GM18511 (cell line): Measurements from ENCODE around the gene DHX40.
"Not testable (repeated sequence)": the region's sequence is repeated elsewhere in the genome, so short reads cannot be mapped to it uniquely, and the experiment has no call there.

ENCODE experiments used
- ATAC-seq: cut with Tn5 transposase; IDR thresholded peaks from one replicate; pipeline ENCODE4 v1.9.1; 2021; ENCODE audit warnings: mild to moderate bottlenecking, moderate library complexity; ENCODE audit not compliant: unreplicated experiment

Gene DHX40, protein sequence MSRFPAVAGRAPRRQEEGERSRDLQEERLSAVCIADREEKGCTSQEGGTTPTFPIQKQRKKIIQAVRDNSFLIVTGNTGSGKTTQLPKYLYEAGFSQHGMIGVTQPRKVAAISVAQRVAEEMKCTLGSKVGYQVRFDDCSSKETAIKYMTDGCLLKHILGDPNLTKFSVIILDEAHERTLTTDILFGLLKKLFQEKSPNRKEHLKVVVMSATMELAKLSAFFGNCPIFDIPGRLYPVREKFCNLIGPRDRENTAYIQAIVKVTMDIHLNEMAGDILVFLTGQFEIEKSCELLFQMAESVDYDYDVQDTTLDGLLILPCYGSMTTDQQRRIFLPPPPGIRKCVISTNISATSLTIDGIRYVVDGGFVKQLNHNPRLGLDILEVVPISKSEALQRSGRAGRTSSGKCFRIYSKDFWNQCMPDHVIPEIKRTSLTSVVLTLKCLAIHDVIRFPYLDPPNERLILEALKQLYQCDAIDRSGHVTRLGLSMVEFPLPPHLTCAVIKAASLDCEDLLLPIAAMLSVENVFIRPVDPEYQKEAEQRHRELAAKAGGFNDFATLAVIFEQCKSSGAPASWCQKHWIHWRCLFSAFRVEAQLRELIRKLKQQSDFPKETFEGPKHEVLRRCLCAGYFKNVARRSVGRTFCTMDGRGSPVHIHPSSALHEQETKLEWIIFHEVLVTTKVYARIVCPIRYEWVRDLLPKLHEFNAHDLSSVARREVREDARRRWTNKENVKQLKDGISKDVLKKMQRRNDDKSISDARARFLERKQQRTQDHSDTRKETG

DNA sequence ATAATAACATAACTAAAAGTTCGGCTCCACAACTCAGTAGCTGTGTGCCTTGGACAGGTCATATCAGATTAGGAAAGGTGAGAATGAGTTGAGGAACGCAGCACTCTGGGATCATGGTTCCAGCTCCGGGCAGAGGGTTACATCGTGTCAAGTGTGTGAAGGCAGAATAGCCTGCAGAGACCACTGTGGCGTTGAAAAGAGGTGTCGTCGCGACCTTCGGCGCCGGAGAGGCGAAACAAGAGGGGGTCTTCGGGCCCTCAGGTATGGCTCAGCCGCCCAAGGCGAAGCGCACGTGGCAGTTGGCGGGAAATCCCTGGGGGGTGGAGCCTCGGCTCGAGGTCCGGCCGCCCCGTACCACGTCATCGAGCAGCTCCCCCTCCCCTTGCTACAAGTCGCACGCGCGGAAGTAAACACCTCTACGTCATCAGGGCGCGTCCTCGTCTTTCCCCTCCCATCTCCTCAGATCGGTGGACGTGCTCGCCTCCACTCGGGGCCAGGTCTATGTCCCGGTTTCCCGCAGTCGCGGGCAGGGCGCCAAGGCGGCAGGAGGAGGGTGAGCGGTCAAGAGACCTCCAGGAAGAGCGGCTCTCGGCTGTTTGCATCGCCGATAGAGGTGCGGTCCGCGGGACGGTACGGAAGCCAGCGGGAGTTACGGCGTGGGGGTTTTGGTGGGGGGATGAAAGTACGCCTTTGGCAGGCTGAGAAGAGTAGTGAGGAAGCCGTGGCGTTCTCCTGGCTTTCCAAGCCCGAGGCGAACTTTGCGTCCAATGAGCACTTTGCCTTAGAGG, at the start of gene DHX40:
Gene DHX40, plus strand, starts transcription at position 440 of the 788 bp plus-strand sequence. Its CDS starts 62 bp downstream, at position 502.
- peak; percentile 81 for ATAC-seq

GRCh38 chr17:59516451-59516850, 49.0 kb upstream of the DHX40 start:
- ATAC-seq, result no peak

DNA sequence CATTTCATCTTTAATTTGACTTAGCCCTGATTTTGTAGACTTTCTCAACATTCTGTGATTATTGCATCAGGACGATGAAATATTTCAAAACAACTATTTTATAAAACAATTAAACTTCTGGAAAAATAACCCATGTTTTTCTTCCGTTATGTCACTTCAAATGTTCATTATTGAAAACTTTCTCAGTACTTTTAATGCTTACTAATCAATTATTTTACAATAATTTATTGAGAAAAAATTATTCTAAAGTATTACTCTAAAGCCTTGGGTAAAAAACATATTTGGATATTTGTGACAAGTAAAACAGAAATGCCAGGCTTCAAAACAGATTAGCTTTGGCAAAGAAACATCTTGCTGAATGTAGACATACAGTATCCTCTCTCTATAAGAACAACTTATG, 46.3 kb upstream of the DHX40 start:
- ATAC-seq, result no peak

- ATAC-seq, result no peak
These were observed 45.2 kb upstream of the DHX40 start for GRCh38 chr17:59520251-59520650.

GRCh38 chr17:59521465-59522126, 43.8 kb upstream of the DHX40 start:
- ATAC-seq, result no peak

DNA sequence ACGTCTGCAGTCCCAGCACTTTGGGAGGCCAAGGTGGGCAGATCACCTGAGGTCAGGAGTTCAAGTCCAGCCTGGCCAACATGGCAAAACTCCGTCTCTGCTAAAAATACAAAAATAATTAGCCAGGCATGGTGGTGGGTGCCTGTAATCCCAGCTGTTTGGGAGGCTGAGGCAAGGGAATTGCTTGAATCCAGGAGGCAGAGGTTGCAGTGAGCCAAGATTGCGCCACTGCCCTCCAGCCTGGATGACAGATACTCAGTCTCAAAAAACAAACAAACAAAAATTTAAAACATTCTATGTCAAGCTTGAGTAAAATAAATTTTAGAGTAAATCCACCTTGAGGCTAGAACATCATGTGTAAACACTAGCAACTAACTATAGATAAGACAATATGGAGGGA, 40.5 kb upstream of the DHX40 start:
- not testable (repeated sequence) for ATAC-seq

- no peak for ATAC-seq
These were observed 39.7 kb upstream of the DHX40 start for GRCh38 chr17:59525668-59526067.

DNA sequence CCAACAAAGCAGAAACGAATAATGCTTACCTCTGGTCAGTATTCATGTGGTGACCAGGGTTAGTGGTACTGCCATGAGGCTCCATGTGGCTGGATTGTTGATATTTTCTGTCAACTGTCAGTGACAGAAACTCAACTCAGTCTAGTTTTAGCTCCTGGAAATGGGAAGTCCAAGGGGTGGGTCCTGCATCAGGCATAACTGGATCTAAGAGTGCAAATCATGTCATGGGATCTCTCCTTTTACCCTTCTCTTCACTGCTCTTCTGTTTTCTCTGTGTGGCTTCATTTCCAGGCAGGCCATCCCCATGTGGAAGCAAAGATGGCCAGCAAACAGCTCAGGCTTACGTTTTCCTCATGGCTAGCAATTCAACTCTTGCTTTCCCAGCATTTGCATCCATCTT, 39.0 kb upstream of the DHX40 start:
- ATAC-seq, result no peak

- no peak for ATAC-seq
These were observed 38.0 kb upstream of the DHX40 start for GRCh38 chr17:59527325-59527917.

DNA sequence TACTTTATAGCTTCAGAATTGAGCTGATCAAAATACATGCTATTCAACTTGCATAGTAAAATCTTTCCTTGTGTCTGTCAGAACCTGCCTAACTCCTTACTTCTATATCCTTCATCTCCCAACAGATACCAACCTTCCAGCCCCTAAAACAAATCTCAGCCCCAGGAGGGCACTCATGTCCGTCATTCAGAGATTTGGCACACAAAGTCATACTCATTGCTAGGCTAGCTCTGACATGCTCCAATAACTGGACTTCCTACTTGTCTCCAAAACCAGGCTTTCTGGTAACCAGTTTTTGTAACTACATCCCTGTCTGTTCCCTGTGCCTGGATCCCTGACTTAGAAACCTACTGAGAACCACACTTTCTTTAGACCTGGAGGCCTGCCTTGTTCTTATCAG, 37.5 kb upstream of the DHX40 start:
- no peak for ATAC-seq

DNA sequence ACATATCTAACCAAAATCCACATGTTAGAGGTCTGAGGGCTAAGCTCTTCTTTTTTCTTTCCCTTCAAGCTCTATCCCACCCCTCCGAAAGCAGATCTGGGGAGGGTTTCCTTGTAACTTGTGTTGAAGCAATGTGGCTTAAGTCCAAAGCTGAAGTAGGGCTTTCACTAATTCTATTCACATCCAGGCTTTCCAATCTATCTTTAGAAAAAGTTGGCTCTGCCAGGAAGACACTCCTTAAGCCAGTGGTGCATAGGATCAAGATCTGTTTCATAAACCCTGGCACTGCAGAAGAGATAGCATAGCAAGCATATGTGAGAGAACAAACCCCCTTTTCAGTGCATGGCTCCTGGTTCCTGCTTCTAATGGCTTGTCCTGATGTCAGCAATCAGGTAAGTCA, 34.9 kb upstream of the DHX40 start:
- ATAC-seq, result no peak

- no peak for ATAC-seq
These were observed 31.7 kb upstream of the DHX40 start for GRCh38 chr17:59533694-59534093.

DNA sequence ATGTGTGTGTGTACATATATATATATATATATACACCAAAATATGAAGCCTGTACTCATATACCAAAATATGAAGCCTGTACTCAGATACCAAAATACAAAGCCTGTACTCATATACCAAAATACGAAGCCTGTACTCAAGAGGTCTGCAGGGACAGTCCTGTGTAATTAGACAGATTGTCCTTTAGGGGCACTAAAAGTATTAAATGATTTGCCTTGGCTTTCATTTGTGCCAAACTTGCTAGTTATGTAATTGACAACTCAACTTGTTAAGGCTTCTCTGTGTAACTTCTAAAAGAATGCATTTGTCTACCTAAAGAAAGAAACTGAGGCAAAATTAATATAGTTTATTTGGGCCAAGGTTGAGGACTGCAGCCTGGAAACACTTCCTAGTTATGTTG, 30.8 kb upstream of the DHX40 start:
- no peak for ATAC-seq

DNA sequence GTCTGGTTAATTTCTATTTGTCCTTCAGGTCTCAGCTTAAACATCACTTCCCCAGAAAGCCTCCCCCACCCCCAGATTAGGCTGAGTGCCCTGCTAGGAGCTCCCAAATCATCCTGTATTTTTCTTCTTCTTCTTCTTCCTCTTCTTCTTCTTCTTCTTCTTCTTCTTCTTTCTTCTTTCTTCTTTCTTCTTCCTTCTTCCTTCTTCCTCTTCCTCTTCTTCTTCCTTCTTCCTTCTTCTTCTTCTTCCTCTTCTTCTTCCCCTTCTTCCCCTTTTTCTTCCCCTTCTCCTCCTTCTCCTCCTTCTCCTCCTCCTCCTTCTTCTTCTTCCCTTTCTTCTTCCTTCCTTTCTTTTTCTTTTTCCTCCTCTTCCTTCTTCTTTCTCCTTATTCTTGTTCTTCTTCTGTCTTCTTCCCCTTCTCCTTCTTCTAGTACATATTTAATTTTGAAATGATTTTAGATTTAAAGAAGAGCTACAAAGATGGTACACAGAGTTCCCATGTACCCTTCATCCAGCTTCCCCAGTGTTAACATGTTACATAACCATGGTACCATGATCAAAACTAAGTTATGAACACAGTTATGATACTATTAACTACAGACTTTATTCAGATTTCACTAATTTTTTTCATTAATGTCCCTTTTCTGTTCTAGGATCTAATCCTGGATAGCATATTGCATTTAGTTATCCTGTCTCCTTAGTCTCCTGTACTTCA, 27.1 kb upstream of the DHX40 start:
- ATAC-seq, result no peak

DNA sequence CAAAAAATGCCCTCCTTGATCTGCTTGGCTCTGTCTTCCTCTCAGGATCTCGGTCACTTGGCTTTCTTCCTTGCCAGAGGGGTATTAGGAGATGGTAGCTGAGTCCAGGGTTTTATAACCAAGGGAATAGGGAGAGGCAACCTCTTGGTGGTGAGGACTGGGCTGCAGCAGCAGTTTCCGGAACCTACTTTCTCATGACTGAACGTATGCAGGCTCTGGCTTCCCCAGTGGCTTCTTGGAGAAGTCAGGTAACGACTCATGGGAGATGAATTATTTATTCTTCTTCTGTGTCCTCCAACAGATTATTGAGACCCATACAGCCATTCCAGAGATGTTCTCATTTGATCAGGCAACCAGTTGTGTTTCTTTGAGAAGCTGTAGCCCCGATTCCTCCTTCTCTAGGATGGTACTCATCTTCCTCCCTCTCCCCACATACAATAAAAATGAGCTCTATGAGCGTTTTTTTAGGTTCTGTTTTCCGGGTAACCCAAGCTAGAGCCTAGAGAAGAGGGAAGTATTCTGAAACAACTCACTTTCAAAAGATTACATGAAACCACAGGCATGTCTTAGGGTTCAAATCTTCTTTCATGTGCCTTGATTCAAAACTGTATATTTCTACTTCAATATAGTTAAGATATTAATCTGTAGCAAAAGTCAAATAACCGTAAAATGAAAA, 22.3 kb upstream of the DHX40 start:
- ATAC-seq, result no peak

DNA sequence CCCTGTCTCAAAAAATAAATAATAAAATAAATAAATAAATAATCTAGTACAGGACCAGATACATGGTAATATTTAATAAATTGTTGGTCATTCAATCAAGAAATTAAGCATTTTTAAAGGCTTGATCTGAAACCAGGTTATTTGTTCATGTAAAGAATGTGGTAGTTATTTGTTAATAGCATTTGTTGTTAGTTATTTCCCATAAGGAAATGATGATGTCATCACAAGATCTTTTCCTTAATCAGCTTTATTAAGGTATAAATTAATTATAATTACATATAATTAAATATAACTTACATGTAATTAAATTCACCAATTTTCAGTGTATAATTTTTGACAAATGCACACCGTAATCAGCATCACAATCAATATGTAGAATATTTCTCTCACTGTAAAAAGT, 19.5 kb upstream of the DHX40 start:
- no peak for ATAC-seq

GRCh38 chr17:59547131-59547915, 18.1 kb upstream of the DHX40 start:
- ATAC-seq, result no peak

GRCh38 chr17:59548985-59549384, 16.4 kb upstream of the DHX40 start:
- not testable (repeated sequence) for ATAC-seq
